Measurements from ENCODE around the gene FOXD3.
"Not testable (repeated sequence)": the region's sequence is repeated elsewhere in the genome, so short reads cannot be mapped to it uniquely, and the experiment has no call there.

Gene FOXD3

DNA sequence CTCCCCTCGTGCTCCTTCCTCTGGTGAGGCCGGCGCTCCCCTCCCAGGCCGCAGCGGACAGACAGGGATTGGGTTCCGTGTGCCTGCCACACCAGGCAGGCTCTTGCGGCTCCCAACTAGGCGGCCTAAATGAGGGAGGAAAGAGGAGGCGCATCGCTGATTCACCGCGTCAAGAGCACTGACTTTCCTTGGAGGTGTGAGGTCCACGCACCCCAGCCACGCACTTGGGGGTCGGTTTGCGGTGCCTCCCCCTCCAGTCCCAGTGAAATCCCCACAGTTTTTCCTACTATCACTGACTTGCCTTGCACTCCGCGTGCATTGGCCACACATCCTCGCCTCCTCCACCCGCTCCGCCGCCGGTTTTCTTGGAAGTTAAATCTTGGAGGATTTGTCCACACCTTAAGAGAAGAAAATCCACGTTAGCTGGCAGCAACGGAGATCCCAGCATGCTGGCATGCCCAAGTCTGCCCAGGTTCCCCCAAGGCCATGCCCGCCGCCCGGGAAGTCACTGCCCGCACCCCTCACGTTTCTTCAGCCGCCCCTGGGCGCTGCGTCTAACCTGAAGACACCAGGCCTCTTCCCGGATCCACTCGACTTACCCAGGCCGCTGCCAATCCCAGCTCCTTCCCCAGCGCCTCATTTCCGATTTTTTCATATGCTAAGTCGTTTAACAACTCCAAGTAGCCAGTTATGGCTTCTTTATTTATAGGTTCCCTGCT lies 1.1 kb upstream of the FOXD3 start:
- no peak for DNase-seq

DNA sequence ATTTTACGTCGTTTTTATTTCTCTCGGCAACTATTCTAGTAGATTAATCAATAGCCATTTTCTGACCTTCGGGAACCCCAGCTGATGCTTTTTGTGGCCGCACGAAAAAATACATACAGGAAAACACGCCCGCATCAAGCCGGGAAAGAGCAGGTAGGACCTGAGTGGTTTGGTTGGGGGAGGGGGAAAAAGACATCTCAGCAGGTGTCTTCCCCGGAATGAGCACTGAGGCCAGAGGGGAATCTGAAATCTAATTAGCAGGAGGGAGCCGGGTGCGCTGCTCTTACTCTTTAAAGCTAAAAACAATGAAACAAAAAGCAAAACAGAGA lies 618 bp upstream of the FOXD3 start:
- DNase-seq: no peak

GRCh38 chr1:63322944-63323864 lies 837 bp downstream of the FOXD3 start:
- DNase-seq: peak in 1 of 5 donors; percentile 54

DNA sequence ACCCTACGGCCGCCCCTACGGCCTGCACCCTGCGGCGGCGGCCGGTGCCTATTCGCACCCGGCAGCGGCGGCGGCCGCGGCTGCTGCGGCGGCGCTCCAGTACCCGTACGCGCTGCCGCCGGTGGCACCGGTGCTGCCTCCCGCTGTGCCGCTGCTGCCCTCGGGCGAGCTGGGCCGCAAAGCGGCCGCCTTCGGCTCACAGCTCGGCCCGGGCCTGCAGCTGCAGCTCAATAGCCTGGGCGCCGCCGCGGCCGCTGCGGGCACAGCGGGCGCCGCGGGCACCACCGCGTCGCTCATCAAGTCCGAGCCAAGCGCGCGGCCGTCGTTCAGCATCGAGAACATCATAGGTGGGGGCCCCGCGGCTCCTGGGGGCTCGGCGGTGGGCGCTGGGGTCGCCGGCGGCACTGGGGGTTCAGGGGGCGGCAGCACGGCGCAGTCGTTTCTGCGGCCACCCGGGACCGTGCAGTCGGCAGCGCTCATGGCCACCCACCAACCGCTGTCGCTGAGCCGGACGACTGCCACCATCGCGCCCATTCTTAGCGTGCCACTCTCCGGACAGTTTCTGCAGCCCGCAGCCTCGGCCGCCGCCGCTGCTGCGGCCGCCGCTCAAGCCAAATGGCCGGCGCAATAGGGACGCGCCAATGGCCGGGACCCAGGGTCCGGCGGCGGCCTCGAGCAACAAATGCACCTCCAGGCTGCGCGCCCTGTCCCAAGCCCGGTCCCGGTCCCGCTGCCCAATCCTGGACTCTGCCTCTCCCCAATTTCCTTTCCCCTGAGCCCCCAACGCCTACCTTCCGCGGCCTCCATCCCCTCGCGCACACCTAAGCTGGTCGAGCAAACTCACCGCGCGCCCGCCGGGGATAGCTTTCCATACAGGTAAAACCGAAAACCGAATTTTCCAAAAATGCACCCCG lies 1.8 kb downstream of the FOXD3 start:
- no peak for DNase-seq

DNA sequence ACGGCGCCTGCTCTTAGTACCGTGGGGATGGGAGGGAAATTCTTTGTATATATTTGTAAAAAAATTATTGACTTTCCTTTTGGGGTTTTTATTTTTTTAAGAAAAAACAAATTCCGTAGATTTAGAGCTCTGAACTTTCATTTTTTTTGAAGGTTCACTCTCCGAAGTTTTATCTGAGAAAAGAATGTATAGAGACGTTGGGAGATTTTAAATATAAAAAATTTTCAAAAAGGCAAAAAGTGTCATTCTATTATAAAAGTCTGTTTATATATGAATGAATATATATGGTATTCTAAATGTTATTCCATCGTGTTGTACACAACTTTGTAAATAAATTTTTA lies 2.4 kb downstream of the FOXD3 start:
- no peak for DNase-seq

GRCh38 chr1:63325279-63325985 lies 3.1 kb downstream of the FOXD3 start:
- DNase-seq: no peak

GRCh38 chr1:63326106-63326472 lies 3.7 kb downstream of the FOXD3 start:
- DNase-seq: no peak

DNA sequence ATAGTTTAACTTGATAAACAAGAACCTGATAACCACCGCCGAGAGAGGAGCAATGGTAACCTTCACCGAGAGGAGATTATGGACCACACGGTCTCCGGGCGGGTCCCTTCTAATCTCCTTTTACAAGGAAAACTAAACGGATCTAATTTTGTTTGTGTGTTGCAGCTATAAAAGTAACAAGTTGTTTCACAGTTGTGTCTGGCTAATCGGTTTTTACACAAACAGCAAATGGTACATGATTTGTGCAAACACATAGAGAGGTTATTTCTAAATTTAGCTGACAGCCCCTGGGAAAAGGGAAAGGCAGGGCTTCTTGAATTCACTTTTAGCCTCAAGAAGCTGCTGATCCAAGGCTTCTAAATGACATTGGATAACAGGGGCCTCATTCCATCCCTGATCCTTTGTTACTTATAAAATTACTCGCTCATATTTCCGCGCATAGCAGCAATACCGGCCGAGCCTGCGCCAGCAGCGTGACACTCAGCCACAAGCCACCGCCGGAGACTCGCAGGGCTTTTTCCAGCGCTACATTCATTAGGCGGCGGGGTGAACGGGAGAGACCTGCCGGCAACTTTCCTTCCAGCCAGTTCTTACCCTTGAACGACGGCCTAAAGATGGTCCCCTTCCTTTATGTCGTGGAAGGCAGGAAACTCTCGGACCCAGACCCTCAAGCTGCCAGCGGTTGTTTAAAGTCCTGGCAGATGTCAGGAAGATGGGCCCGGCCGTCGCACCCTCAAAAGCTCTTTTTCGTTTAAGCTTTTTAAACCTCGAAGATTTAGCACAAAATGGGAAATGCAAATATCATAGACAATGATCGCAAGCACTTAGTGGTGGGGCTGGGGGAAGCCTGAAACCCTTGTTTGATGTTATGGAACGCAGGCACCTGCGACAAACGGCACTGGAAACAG lies 4.4 kb downstream of the FOXD3 start:
- DNase-seq: no peak

- peak in 1 of 5 donors; percentile 48 for DNase-seq
Observed at GRCh38 chr1:63327417-63328054, 5.2 kb downstream of the FOXD3 start.

DNA sequence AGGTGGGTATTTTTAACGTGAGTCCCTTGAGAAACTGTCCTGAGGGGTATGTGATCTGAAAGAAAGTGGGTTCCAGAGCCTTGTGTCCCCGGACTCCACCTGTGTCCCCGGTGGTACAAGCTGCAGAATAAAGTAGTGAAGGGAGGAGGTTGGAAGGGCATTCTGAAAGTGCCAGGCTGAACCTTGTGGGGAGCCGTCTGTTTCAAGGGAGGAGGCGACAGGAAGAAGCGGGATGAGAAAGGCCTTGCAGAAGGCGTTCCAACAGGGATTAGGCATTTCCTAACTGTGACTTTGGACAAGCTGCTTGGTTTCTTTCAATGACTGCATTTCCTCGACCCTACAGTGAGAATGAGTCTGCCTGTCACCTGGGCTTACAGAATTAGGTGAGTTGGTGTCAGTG lies 5.8 kb downstream of the FOXD3 start:
- DNase-seq: no peak

GRCh38 chr1:63328781-63329180 lies 6.4 kb downstream of the FOXD3 start:
- DNase-seq: no peak

- DNase-seq: no peak
Observed at GRCh38 chr1:63329621-63330330, 7.4 kb downstream of the FOXD3 start.

DNA sequence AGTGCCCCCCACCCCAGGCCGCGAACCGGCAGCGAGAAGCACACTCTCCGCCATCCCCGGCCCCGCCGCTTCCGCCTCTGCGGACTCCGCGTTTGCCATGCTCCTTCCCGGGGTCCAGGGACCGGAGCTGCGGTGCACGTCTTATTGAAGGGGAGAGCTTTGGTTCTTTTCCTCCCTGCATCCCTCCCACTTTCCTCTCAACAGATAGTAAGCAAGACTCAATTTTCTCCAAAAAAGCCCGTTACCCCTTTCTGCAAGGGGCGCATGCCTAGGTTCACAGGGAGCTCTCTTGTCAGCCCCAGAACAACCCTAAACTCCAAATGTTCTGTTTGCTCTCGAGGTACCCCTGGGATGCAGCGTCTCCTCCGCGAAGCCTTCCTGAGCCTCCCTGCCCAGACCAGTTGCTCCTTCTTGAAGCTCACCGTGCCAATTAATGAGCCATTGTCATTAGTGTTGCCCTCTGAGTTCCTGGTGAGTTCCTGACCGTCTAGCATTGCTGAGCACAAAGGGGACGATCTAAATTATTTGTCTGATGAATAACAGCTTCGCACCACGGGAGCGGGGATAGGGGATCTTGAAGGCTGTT lies 8.1 kb downstream of the FOXD3 start:
- no peak for DNase-seq

- no peak for DNase-seq
Observed at GRCh38 chr1:63342402-63342801, 20.0 kb downstream of the FOXD3 start.

- no peak for DNase-seq
Observed at GRCh38 chr1:63343922-63344321, 21.6 kb downstream of the FOXD3 start.

GRCh38 chr1:63350320-63350719 lies 28.0 kb downstream of the FOXD3 start:
- no peak for DNase-seq

GRCh38 chr1:63352736-63353135 lies 30.4 kb downstream of the FOXD3 start:
- no peak for DNase-seq

DNA sequence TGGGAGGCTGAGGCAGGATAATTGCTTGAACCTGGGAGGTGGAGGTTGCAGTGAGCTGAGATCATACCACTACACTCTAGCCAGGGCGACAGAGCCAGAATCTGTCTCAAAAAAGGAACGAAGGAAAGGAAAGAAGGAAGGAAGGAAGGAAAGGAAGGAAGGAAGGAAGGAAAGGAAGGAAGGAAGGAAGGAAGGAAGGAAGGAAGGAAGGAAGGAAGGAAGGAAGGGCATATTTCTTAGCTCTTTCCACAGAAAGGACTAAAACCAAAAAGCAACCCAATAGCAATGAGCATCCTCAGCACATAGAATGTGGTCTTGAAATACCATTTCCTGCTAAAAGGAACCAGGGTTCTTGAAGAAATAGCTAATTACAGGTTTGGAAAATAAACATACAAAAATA lies 33.9 kb downstream of the FOXD3 start:
- DNase-seq: not testable (repeated sequence)

GRCh38 chr1:63359561-63359960 lies 37.2 kb downstream of the FOXD3 start:
- no peak for DNase-seq

- DNase-seq: no peak
Observed at GRCh38 chr1:63362073-63362472, 39.7 kb downstream of the FOXD3 start.

Measured in T-helper 1 cell (primary cell).